Neural progenitor cell (in vitro differentiated cells): ENCODE measurements around the gene PATJ. TPM values are rescaled to one million over a fixed set of nuclear protein-coding genes. Genes with fewer than 3 reads are reported as not detected.

Source experiments
- DNase-seq: peaks from one replicate; pipeline ENCODE4 v3.0.0-alpha.2; 2016; ENCODE audit warnings: low spot score
- H2AFZ ChIP-seq: fragments of 200-600 bp; sonication (generic); replicated peaks from 2 replicates; pipeline ENCODE4 v1.6.1; 2016; ENCODE audit warnings: antibody characterized with exemption
- H3F3A ChIP-seq: fragments of 200-600 bp; sonication (generic); 2 replicates; pipeline ENCODE4 v1.6.1; 2016; ENCODE audit warnings: antibody characterized with exemption, low read depth
- H3K27ac ChIP-seq: fragments of 200-600 bp; sonication (generic); 2 replicates; pipeline ENCODE4 v1.5.1; 2016; ENCODE audit warnings: mild to moderate bottlenecking
- H3K27me3 ChIP-seq: fragments of 200-600 bp; sonication (generic); 2 replicates; pipeline ENCODE4 v1.6.1; 2016; ENCODE audit warnings: mild to moderate bottlenecking, moderate library complexity
- H3K36me3 ChIP-seq: fragments of 200-600 bp; sonication (generic); 2 replicates; pipeline ENCODE4 v1.5.1; 2016
- H3K4me1 ChIP-seq: fragments of 200-600 bp; sonication (generic); 2 replicates; pipeline ENCODE4 v1.6.1; 2016; ENCODE audit warnings: mixed run types
- H3K4me2 ChIP-seq: fragments of 200-600 bp; sonication (generic); 2 replicates; pipeline ENCODE4 v1.6.1; 2016
- H3K4me3 ChIP-seq: fragments of 200-600 bp; sonication (generic); 2 replicates; pipeline ENCODE4 v1.5.1; 2016
- H3K79me2 ChIP-seq: fragments of 200-600 bp; sonication (generic); 2 replicates; pipeline ENCODE4 v1.6.1; 2016; ENCODE audit warnings: low read depth
- H3K9ac ChIP-seq: fragments of 200-600 bp; sonication (generic); 2 replicates; pipeline ENCODE4 v1.6.1; 2016
- H3K9me3 ChIP-seq: fragments of 200-600 bp; sonication (generic); 2 replicates; pipeline ENCODE4 v1.5.1; 2016; ENCODE audit warnings: low read depth
- H4K20me1 ChIP-seq: fragments of 200-600 bp; sonication (generic); 2 replicates; pipeline ENCODE4 v1.6.1; 2016; ENCODE audit warnings: low read depth
- H3K27ac Mint-ChIP-seq: 3 replicates; pipeline ENCODE4 v1.8.0; 2021; ENCODE audit warnings: mixed read lengths
- H3K27me3 Mint-ChIP-seq: 2 replicates; pipeline ENCODE4 v1.8.0; 2022; ENCODE audit warnings: low read depth, mild to moderate bottlenecking, inconsistent platforms, moderate library complexity, mixed read lengths; ENCODE audit not compliant: insufficient read depth
- H3K36me3 Mint-ChIP-seq: 3 replicates; pipeline ENCODE4 v1.8.0; 2021; ENCODE audit warnings: mixed read lengths
- H3K4me1 Mint-ChIP-seq: 3 replicates; pipeline ENCODE4 v1.8.0; 2021; ENCODE audit warnings: mixed read lengths
- H3K4me3 Mint-ChIP-seq: 3 replicates; pipeline ENCODE4 v1.8.0; 2021; ENCODE audit warnings: mild to moderate bottlenecking, moderate library complexity, mixed read lengths
- H3K9me3 Mint-ChIP-seq: 3 replicates; pipeline ENCODE4 v1.8.0; 2020; ENCODE audit warnings: mixed read lengths
- CTCF ChIP-seq: fragments of 200-600 bp; sonication (generic); IDR thresholded peaks from 2 replicates; pipeline ENCODE4 v1.5.1; 2017; ENCODE audit warnings: antibody characterized with exemption, mild to moderate bottlenecking
- EZH2 ChIP-seq: fragments of 200-600 bp; sonication (generic); IDR thresholded peaks from 2 replicates; pipeline ENCODE4 v1.6.1; 2017; ENCODE audit warnings: antibody characterized with exemption, mild to moderate bottlenecking, moderate library complexity
- EZH2phosphoT487 ChIP-seq: fragments of 200-600 bp; sonication (generic); IDR thresholded peaks from 2 replicates; pipeline ENCODE4 v1.6.1; 2017; ENCODE audit warnings: antibody characterized with exemption
- total RNA-seq: library from RNA; depleted of rRNA; stranded (reverse); fragments of >200 nt; gene quantifications from 2 replicates; pipeline ENCODE4 v1.2.3, GENCODE V29; 2015; ENCODE audit warnings: low replicate concordance

Gene PATJ
- total RNA-seq, 1 donor from 2014 or later, result 24.8 TPM

DNA sequence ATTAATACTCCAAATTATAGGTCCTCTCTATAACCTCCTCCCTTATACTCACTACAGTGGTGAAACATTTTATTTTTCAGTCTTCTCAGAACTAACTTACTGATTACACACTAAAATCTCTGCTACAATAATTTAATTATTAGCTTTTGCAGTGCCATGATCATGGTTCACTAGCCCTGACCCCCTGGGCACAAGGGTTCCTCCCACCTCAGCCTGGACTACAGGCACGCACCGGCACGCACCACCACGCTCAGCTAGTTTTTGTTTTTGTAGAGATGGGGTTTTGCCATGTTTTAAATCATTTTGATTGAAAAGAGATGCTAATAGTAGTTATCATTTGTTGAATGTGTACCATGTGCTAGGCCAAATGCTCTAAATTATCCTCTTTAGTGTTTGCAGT, 6.3 kb downstream of the PATJ start:
- no peaks in the 10 kb centered on the region for H3K36me3 ChIP-seq
- no peak overlapping the region for H3K9ac ChIP-seq
- H3K9me3 ChIP-seq, result no peaks in the 10 kb centered on the region
- no peaks in the 10 kb centered on the region for H3K27me3 ChIP-seq
- peaks cover 14% of the 10 kb centered on the region for H3K4me1 ChIP-seq
- H4K20me1 ChIP-seq, result no peaks in the 10 kb centered on the region
- no peak overlapping the region for H3K4me2 ChIP-seq
- Mint-ChIP-seq H3K27ac (no peak overlapping the region), H3K4me1 (peaks cover 5% of the 10 kb centered on the region), H3K36me3 (no peaks in the 10 kb centered on the region), H3K9me3 (no peaks in the 10 kb centered on the region), H3K4me3 (no peak overlapping the region), H3K27me3 (peaks cover 4% of the 10 kb centered on the region)
- no peak overlapping the region for H2AFZ ChIP-seq
- H3K79me2 ChIP-seq, result peaks cover 62% of the 10 kb centered on the region
- H3F3A ChIP-seq, result peaks cover under 1% of the 10 kb centered on the region
- no peak for DNase-seq
- no peak overlapping the region for H3K27ac ChIP-seq
- TF ChIP-seq EZH2phosphoT487 (no peak), CTCF (no peak), EZH2 (no peak)
- no peak overlapping the region for H3K4me3 ChIP-seq

GRCh38 chr1:61749574-61749973, 7.3 kb downstream of the PATJ start:
- Mint-ChIP-seq H3K9me3 (no peaks in the 10 kb centered on the region), H3K27ac (no peak overlapping the region), H3K27me3 (peaks cover 2% of the 10 kb centered on the region), H3K36me3 (no peaks in the 10 kb centered on the region), H3K4me1 (peaks cover 5% of the 10 kb centered on the region), H3K4me3 (no peak overlapping the region)
- no peak overlapping the region for H3K4me2 ChIP-seq
- peaks cover 12% of the 10 kb centered on the region for H3K4me1 ChIP-seq
- H3K9me3 ChIP-seq, result no peaks in the 10 kb centered on the region
- no peaks in the 10 kb centered on the region for H3K27me3 ChIP-seq
- H4K20me1 ChIP-seq, result no peaks in the 10 kb centered on the region
- peaks cover 52% of the 10 kb centered on the region for H3K79me2 ChIP-seq
- H3K36me3 ChIP-seq, result no peaks in the 10 kb centered on the region
- H3K27ac ChIP-seq, result no peak overlapping the region
- no peak overlapping the region for H2AFZ ChIP-seq
- H3K9ac ChIP-seq, result no peak overlapping the region
- H3K4me3 ChIP-seq, result no peak overlapping the region
- no peak for DNase-seq
- H3F3A ChIP-seq, result no peaks in the 10 kb centered on the region
- no peak for TF ChIP-seq CTCF
- TF ChIP-seq EZH2phosphoT487, result no peak
- no peak for TF ChIP-seq EZH2

GRCh38 chr1:61752921-61753389, 10.7 kb downstream of the PATJ start:
- H3F3A ChIP-seq, result no peaks in the 10 kb centered on the region
- H3K27ac ChIP-seq, result no peak overlapping the region
- no peak for DNase-seq
- H3K4me3 ChIP-seq, result no peak overlapping the region
- H3K9me3 ChIP-seq, result no peaks in the 10 kb centered on the region
- no peak overlapping the region for H3K4me2 ChIP-seq
- peaks cover 2% of the 10 kb centered on the region for H3K27me3 Mint-ChIP-seq
- no peaks in the 10 kb centered on the region for H3K4me1 Mint-ChIP-seq
- H3K79me2 ChIP-seq, result peaks cover 20% of the 10 kb centered on the region
- no peaks in the 10 kb centered on the region for H3K9me3 Mint-ChIP-seq
- no peaks in the 10 kb centered on the region for H3K4me1 ChIP-seq
- H3K4me3 Mint-ChIP-seq, result no peak overlapping the region
- no peak overlapping the region for H2AFZ ChIP-seq
- no peak overlapping the region for H3K27ac Mint-ChIP-seq
- H4K20me1 ChIP-seq, result no peaks in the 10 kb centered on the region
- no peaks in the 10 kb centered on the region for H3K27me3 ChIP-seq
- TF ChIP-seq CTCF, result no peak
- TF ChIP-seq EZH2, result no peak
- no peak for TF ChIP-seq EZH2phosphoT487
- H3K9ac ChIP-seq, result no peak overlapping the region
- no peaks in the 10 kb centered on the region for H3K36me3 ChIP-seq
- no peaks in the 10 kb centered on the region for H3K36me3 Mint-ChIP-seq
